Loucy (cell line): ENCODE data around the gene CEP55.

ENCODE experiments used
- H2AFZ ChIP-seq: fragments of 200-600 bp; sonication (generic); 2 replicates; pipeline ENCODE4 v1.6.0; 2016; ENCODE audit warnings: antibody characterized with exemption, mild to moderate bottlenecking, low read length, moderate library complexity
- H3F3A ChIP-seq: fragments of 200-600 bp; 2 replicates; pipeline ENCODE4 v1.6.0; 2016; ENCODE audit warnings: antibody characterized with exemption, low read depth, mild to moderate bottlenecking
- H3K27me3 ChIP-seq: fragments of 200-600 bp; sonication (generic); 2 replicates; pipeline ENCODE4 v1.6.1; 2014; ENCODE audit warnings: low read length, mild to moderate bottlenecking; ENCODE audit not compliant: insufficient read depth, poor library complexity, severe bottlenecking
- H3K36me3 ChIP-seq: fragments of 200-600 bp; sonication (generic); 2 replicates; pipeline ENCODE4 v1.6.1; 2016; ENCODE audit warnings: low read length; ENCODE audit not compliant: insufficient read depth
- H3K4me1 ChIP-seq: fragments of 200-600 bp; sonication (generic); 2 replicates; pipeline ENCODE4 v1.5.1; 2014; ENCODE audit warnings: low read length, mild to moderate bottlenecking; ENCODE audit not compliant: insufficient read depth, poor library complexity, severe bottlenecking
- H3K4me2 ChIP-seq: fragments of 200-600 bp; sonication (generic); 2 replicates; pipeline ENCODE4 v1.6.0; 2014; ENCODE audit warnings: antibody characterized with exemption, low read length, low read depth, mild to moderate bottlenecking; ENCODE audit not compliant: poor library complexity, severe bottlenecking
- H3K4me3 ChIP-seq: fragments of 200-600 bp; sonication (generic); 2 replicates; pipeline ENCODE4 v1.5.1; 2014; ENCODE audit warnings: low read length, mild to moderate bottlenecking, mixed read lengths; ENCODE audit not compliant: poor library complexity, severe bottlenecking
- H3K79me2 ChIP-seq: fragments of 200-600 bp; sonication (generic); 2 replicates; pipeline ENCODE4 v1.6.1; 2014; ENCODE audit warnings: low read length; ENCODE audit not compliant: insufficient read depth
- H3K9ac ChIP-seq: fragments of 200-600 bp; sonication (generic); 2 replicates; pipeline ENCODE4 v1.6.0; 2014; ENCODE audit warnings: mild to moderate bottlenecking, low read depth, low read length, moderate library complexity; ENCODE audit not compliant: poor library complexity, severe bottlenecking
- H3K9me2 ChIP-seq: fragments of 200-600 bp; sonication (generic); replicated peaks from 2 replicates; pipeline ENCODE4 v1.6.1; 2016; ENCODE audit warnings: low read depth, low read length, mixed read lengths
- H3K9me3 ChIP-seq: fragments of 200-600 bp; sonication (generic); 2 replicates; pipeline ENCODE4 v1.6.1; 2014; ENCODE audit warnings: mild to moderate bottlenecking, antibody characterized with exemption, low read length, low read depth; ENCODE audit not compliant: insufficient read depth
- H4K20me1 ChIP-seq: fragments of 200-600 bp; sonication (generic); 2 replicates; pipeline ENCODE4 v1.6.0; 2014; ENCODE audit warnings: antibody characterized with exemption, low read length, mild to moderate bottlenecking; ENCODE audit not compliant: insufficient read depth, poor library complexity, severe bottlenecking
- CTCF ChIP-seq: fragments of 200-600 bp; sonication (generic); conservative IDR thresholded peaks from 2 replicates; pipeline ENCODE4 v1.5.1; 2014; ENCODE audit warnings: mild to moderate bottlenecking, antibody characterized with exemption, low read length
- EZH2phosphoT487 ChIP-seq: fragments of 200-600 bp; IDR thresholded peaks from 2 replicates; pipeline ENCODE4 v1.6.1; 2018; ENCODE audit warnings: antibody characterized with exemption, mild to moderate bottlenecking, moderate library complexity, borderline replicate concordance

Gene CEP55

GRCh38 chr10:93475871-93476270 is 20.5 kb upstream of the CEP55 start:
- no peaks in the 10 kb centered on the region for H3K79me2 ChIP-seq
- H3K4me2 ChIP-seq = no peak overlapping the region
- no peaks in the 10 kb centered on the region for H3F3A ChIP-seq
- H3K9me2 ChIP-seq = no peaks in the 10 kb centered on the region
- no peak for TF ChIP-seq CTCF
- TF ChIP-seq EZH2phosphoT487 = no peak
- H3K27me3 ChIP-seq = no peaks in the 10 kb centered on the region
- H3K9me3 ChIP-seq = no peaks in the 10 kb centered on the region
- no peak overlapping the region for H3K9ac ChIP-seq
- no peak overlapping the region for H2AFZ ChIP-seq
- H3K36me3 ChIP-seq = no peaks in the 10 kb centered on the region
- no peak overlapping the region for H3K4me3 ChIP-seq
- H3K4me1 ChIP-seq = no peaks in the 10 kb centered on the region
- no peaks in the 10 kb centered on the region for H4K20me1 ChIP-seq

- Histone ChIP-seq H2AFZ (no peak overlapping the region), H3F3A (no peaks in the 10 kb centered on the region), H4K20me1 (no peaks in the 10 kb centered on the region), H3K9ac (no peak overlapping the region), H3K79me2 (no peaks in the 10 kb centered on the region), H3K9me2 (no peaks in the 10 kb centered on the region), H3K9me3 (no peaks in the 10 kb centered on the region), H3K4me1 (peaks cover under 1% of the 10 kb centered on the region), H3K4me3 (no peak overlapping the region), H3K27me3 (no peaks in the 10 kb centered on the region), H3K4me2 (no peak overlapping the region), H3K36me3 (no peaks in the 10 kb centered on the region)
- no peak for TF ChIP-seq EZH2phosphoT487
- TF ChIP-seq CTCF = no peak
These were observed 19.7 kb upstream of the CEP55 start for GRCh38 chr10:93476756-93477155.

GRCh38 chr10:93478873-93479272 is 17.5 kb upstream of the CEP55 start:
- Histone ChIP-seq H3K4me2 (no peak overlapping the region), H3K9ac (no peak overlapping the region), H3K4me1 (peaks cover 6% of the 10 kb centered on the region), H4K20me1 (no peaks in the 10 kb centered on the region), H3K9me3 (no peaks in the 10 kb centered on the region), H3K79me2 (no peaks in the 10 kb centered on the region), H2AFZ (no peak overlapping the region), H3K36me3 (no peaks in the 10 kb centered on the region), H3K27me3 (no peaks in the 10 kb centered on the region), H3F3A (no peaks in the 10 kb centered on the region), H3K9me2 (no peaks in the 10 kb centered on the region), H3K4me3 (no peak overlapping the region)
- TF ChIP-seq EZH2phosphoT487 = no peak
- TF ChIP-seq CTCF = no peak
